Type B pancreatic cell (in vitro differentiated cells): Measurements from ENCODE around the gene DBP. TPM values are rescaled to one million over a fixed set of nuclear protein-coding genes. Genes with fewer than 3 reads are reported as not detected.

Experiments
- DNase-seq: peaks from one replicate; pipeline ENCODE4 v3.0.0; 2021; ENCODE audit warnings: mixed read lengths; ENCODE audit not compliant: unreplicated experiment; ENCODE audit errors: extremely low spot score
- H3K27ac Mint-ChIP-seq: 2 replicates; pipeline ENCODE4 v1.8.0; 2021; ENCODE audit warnings: mild to moderate bottlenecking, mixed read lengths
- H3K27me3 Mint-ChIP-seq: 2 replicates; pipeline ENCODE4 v1.8.0; 2021; ENCODE audit warnings: mixed read lengths
- H3K36me3 Mint-ChIP-seq: 2 replicates; pipeline ENCODE4 v1.8.0; 2021; ENCODE audit warnings: mixed read lengths
- H3K4me1 Mint-ChIP-seq: one replicate; pipeline ENCODE4 v1.8.0; 2021; ENCODE audit warnings: mixed read lengths; ENCODE audit not compliant: unreplicated experiment
- H3K4me3 Mint-ChIP-seq: 2 replicates; pipeline ENCODE4 v1.8.0; 2021; ENCODE audit warnings: mild to moderate bottlenecking, mixed read lengths
- H3K9me3 Mint-ChIP-seq: 2 replicates; pipeline ENCODE4 v1.8.0; 2021; ENCODE audit warnings: mixed read lengths
- total RNA-seq: library from RNA; stranded (reverse); gene quantifications from 2 replicates; pipeline ENCODE4 v1.2.1, GENCODE V29; 2021; ENCODE audit warnings: low replicate concordance
- TF ChIP-seq, protein P1 (sequence below): fragments of 200-600 bp; sonication (generic); conservative IDR thresholded peaks from 2 replicates; pipeline ENCODE4 v1.5.0; 2021; ENCODE audit warnings: antibody characterized with exemption, mild to moderate bottlenecking

The DBP gene
- total RNA-seq, 1 donor from 2014 or later = 31.5 TPM

DNA sequence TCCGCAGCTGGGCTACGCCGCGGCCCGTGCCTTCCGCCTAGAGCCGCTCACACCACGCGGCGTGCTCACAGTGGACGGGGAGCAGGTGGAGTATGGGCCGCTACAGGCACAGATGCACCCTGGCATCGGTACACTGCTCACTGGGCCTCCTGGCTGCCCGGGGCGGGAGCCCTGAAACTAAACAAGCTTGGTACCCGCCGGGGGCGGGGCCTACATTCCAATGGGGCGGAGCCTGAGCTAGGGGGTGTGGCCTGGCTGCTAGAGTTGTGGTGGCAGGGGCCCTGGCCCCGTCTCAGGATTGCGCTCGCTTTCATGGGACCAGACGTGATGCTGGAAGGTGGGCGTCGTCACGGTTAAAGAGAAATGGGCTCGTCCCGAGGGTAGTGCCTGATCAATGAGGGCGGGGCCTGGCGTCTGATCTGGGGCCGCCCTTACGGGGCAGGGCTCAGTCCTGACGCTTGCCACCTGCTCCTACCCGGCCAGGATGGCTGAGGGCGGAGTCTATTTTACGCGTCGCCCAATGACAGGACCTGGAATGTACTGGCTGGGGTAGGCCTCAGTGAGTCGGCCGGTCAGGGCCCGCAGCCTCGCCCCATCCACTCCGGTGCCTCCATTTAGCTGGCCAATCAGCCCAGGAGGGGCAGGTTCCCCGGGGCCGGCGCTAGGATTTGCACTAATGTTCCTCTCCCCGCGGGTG is 7.4 kb downstream of the DBP start:
- TF ChIP-seq, protein P1, sequence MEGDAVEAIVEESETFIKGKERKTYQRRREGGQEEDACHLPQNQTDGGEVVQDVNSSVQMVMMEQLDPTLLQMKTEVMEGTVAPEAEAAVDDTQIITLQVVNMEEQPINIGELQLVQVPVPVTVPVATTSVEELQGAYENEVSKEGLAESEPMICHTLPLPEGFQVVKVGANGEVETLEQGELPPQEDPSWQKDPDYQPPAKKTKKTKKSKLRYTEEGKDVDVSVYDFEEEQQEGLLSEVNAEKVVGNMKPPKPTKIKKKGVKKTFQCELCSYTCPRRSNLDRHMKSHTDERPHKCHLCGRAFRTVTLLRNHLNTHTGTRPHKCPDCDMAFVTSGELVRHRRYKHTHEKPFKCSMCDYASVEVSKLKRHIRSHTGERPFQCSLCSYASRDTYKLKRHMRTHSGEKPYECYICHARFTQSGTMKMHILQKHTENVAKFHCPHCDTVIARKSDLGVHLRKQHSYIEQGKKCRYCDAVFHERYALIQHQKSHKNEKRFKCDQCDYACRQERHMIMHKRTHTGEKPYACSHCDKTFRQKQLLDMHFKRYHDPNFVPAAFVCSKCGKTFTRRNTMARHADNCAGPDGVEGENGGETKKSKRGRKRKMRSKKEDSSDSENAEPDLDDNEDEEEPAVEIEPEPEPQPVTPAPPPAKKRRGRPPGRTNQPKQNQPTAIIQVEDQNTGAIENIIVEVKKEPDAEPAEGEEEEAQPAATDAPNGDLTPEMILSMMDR = no peak
- peak overlapping the region; percentile 76 for H3K4me3 Mint-ChIP-seq
- DNase-seq = peak; percentile 76
- H3K27me3 Mint-ChIP-seq = no peaks in the 10 kb centered on the region
- H3K4me1 Mint-ChIP-seq = peaks cover 35% of the 10 kb centered on the region
- no peaks in the 10 kb centered on the region for H3K9me3 Mint-ChIP-seq
- H3K36me3 Mint-ChIP-seq = peaks cover 3% of the 10 kb centered on the region
- peak overlapping the region; percentile 96 for H3K27ac Mint-ChIP-seq

DNA sequence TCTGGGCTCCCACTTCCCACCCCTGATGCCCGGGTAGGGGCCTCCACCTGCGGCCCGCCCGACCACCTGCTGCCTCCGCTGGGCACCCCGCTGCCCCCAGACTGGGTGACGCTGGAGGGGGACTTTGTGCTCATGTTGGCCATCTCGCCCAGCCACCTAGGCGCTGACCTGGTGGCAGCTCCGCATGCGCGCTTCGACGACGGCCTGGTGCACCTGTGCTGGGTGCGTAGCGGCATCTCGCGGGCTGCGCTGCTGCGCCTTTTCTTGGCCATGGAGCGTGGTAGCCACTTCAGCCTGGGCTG is 7.9 kb downstream of the DBP start:
- Mint-ChIP-seq H3K27me3 (no peaks in the 10 kb centered on the region), H3K9me3 (no peaks in the 10 kb centered on the region), H3K4me3 (no peak overlapping the region), H3K36me3 (peaks cover 3% of the 10 kb centered on the region), H3K27ac (no peak overlapping the region), H3K4me1 (peaks cover 30% of the 10 kb centered on the region)
- DNase-seq = no peak
- TF ChIP-seq, protein P1 = no peak

DNA sequence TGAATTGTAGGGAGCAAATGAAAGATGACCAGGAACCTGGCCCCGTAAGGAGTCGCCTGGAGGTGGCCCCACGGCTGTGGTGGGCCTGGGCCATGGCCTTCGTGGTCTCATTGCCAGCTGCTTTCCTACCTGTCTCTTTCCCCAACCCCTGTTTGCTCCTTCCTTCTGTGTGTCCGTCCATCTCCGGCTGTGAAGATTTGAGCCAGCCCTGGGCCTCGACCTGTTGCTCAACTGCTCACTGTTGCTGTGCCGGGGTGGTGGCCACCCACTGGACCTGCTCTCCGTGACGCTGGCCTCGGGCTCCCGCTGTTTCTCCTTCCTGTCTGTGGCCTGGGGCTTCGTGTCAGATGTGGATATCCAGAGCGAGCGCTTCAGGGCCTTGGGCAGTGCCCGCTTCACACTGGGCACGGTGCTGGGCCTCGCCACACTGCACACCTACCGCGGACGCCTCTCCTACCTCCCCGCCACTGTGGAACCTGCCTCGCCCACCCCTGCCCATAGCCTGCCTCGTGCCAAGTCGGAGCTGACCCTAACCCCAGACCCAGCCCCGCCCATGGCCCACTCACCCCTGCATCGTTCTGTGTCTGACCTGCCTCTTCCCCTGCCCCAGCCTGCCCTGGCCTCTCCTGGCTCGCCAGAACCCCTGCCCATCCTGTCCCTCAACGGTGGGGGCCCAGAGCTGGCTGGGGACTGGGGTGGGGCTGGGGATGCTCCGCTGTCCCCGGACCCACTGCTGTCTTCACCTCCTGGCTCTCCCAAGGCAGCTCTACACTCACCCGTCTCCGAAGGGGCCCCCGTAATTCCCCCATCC is 8.5 kb downstream of the DBP start:
- no peaks in the 10 kb centered on the region for H3K27me3 Mint-ChIP-seq

DNA sequence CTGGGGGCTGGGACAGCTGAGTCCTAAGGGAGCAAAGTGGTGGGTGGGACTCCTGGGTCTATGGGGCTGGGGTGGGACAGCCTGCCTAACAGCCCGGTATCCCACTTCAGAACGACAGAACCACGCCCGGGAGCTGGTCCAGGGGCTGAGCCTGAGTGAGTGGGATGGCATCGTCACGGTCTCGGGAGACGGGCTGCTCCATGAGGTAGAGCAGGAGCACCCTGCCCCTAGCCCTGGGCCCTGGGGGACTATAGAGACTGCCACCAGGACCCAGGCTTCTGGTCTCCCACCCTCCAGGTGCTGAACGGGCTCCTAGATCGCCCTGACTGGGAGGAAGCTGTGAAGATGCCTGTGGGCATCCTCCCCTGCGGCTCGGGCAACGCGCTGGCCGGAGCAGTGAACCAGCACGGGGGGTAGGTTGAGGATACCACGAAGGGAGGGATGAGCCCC is 9.3 kb downstream of the DBP start:
- no peak overlapping the region for H3K4me3 Mint-ChIP-seq

More for the DNA sequence above, 8.5 kb downstream of the DBP start:
- H3K9me3 Mint-ChIP-seq = no peaks in the 10 kb centered on the region
- no peak for DNase-seq
- peaks cover 31% of the 10 kb centered on the region for H3K4me1 Mint-ChIP-seq
- H3K4me3 Mint-ChIP-seq = peak overlapping the region; percentile 45
- TF ChIP-seq, protein P1 = no peak
- peak overlapping the region; percentile 56 for H3K27ac Mint-ChIP-seq
- H3K36me3 Mint-ChIP-seq = peaks cover 3% of the 10 kb centered on the region

DNA sequence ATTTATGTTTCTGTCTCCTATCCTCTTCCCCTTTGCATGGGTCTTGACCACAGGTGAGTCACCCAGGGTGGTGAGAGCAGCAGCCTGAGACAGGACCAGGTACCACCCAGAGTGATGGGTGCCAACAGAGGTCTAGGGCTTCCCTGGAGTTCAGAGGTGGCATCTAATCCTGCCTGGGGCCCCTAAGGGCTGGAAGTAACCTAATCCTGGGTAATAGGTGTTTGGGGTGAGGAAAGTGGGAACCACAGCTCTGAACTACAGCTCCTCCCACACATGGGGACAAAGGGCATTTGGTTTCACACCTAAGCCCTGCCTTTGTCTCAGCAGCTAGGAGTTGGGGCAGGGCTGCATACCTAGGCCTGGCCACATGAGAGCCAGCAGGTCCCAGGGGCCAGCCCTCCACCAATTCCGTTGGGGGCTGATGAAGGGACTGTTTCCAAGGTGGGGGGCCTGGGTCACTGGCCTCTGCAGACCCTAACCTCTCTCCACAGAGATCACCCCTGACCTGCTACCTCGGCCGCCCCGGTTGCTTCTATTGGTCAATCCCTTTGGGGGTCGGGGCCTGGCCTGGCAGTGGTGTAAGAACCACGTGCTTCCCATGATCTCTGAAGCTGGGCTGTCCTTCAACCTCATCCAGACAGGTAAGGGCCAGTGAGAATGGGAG is 9.8 kb downstream of the DBP start:
- Mint-ChIP-seq H3K4me1 (peaks cover 34% of the 10 kb centered on the region), H3K9me3 (no peaks in the 10 kb centered on the region), H3K36me3 (peaks cover under 1% of the 10 kb centered on the region), H3K27me3 (no peaks in the 10 kb centered on the region), H3K27ac (peak overlapping the region; percentile 66), H3K4me3 (peak overlapping the region; percentile 57)
- DNase-seq = no peak
- TF ChIP-seq, protein P1 = no peak

More for the DNA sequence above, 9.3 kb downstream of the DBP start:
- H3K36me3 Mint-ChIP-seq = peaks cover 3% of the 10 kb centered on the region
- TF ChIP-seq, protein P1 = no peak
- peaks cover 37% of the 10 kb centered on the region for H3K4me1 Mint-ChIP-seq
- no peaks in the 10 kb centered on the region for H3K27me3 Mint-ChIP-seq
- no peak for DNase-seq
- no peaks in the 10 kb centered on the region for H3K9me3 Mint-ChIP-seq
- peak overlapping the region; percentile 66 for H3K27ac Mint-ChIP-seq
